SHP77 (cell line): ENCODE measurements around the gene CCDC85C.
A peak's percentile ranks its signal among the peaks of the same experiment; 100 is the strongest.

ENCODE experiments used
- DNase-seq, 2 experiments: peaks; one replicate each; lab custom pipeline; 2025; lab: John Stamatoyannopoulos, UW

The CCDC85C gene

GRCh38 chr14:99589651-99590530, 14.1 kb downstream of the CCDC85C start:
- no peak for DNase-seq

GRCh38 chr14:99589031-99589441, 15.0 kb downstream of the CCDC85C start:
- DNase-seq = no peak

- no peak for DNase-seq
Observed at GRCh38 chr14:99587460-99588278, 16.3 kb downstream of the CCDC85C start.

- DNase-seq = no peak
Observed at GRCh38 chr14:99586761-99587459, 17.1 kb downstream of the CCDC85C start.

GRCh38 chr14:99586054-99586760, 17.8 kb downstream of the CCDC85C start:
- no peak for DNase-seq

GRCh38 chr14:99584823-99585222, 19.2 kb downstream of the CCDC85C start:
- no peak for DNase-seq

- DNase-seq = no peak
Observed at GRCh38 chr14:99581938-99582337, 22.1 kb downstream of the CCDC85C start.

- no peak for DNase-seq
Observed at GRCh38 chr14:99581374-99581773, 22.6 kb downstream of the CCDC85C start.

- DNase-seq = no peak
Observed at GRCh38 chr14:99579903-99580571, 24.0 kb downstream of the CCDC85C start.

- DNase-seq = no peak
Observed at GRCh38 chr14:99579120-99579836, 24.7 kb downstream of the CCDC85C start.

GRCh38 chr14:99578541-99579101, 25.4 kb downstream of the CCDC85C start:
- DNase-seq = peak in 1 of 2 experiments; percentile 40

- DNase-seq = no peak
Observed at GRCh38 chr14:99576761-99577705, 27.0 kb downstream of the CCDC85C start.

GRCh38 chr14:99576304-99576703, 27.7 kb downstream of the CCDC85C start:
- no peak for DNase-seq

- DNase-seq = peak in 1 of 2 experiments; percentile 39
Observed at GRCh38 chr14:99575043-99576023, 28.7 kb downstream of the CCDC85C start.

- peak; percentile 27 to 47 for DNase-seq
Observed at GRCh38 chr14:99574099-99574880, 29.7 kb downstream of the CCDC85C start.

- DNase-seq = no peak
Observed at GRCh38 chr14:99573436-99574098, 30.4 kb downstream of the CCDC85C start.
